IMR-90 (cell line): Measurements from ENCODE around the gene EXOSC1.

ENCODE experiments used
- CEBPB ChIP-seq: IDR thresholded peaks from 2 replicates; pipeline ENCODE4 v1.6.1; 2012; ENCODE audit warnings: low read depth, low read length, improper control_type of control experiment
- MAFK ChIP-seq: IDR thresholded peaks from 2 replicates; pipeline ENCODE4 v1.6.1; 2012; ENCODE audit warnings: low read depth, low read length, improper control_type of control experiment
- POLR2A ChIP-seq: IDR thresholded peaks from 2 replicates; pipeline ENCODE4 v1.6.1; 2012; ENCODE audit warnings: mild to moderate bottlenecking, low read depth, low read length
- RAD21 ChIP-seq: IDR thresholded peaks from 2 replicates; pipeline ENCODE4 v1.6.1; 2012; ENCODE audit warnings: low read length, improper control_type of control experiment
- RCOR1 ChIP-seq: IDR thresholded peaks from 2 replicates; pipeline ENCODE4 v1.6.1; 2012; ENCODE audit warnings: mild to moderate bottlenecking, low read length, improper control_type of control experiment; ENCODE audit not compliant: insufficient replicate concordance
- TF ChIP-seq, protein P1 (sequence below): conservative IDR thresholded peaks from 2 replicates; pipeline ENCODE4 v1.5.1; 2012; ENCODE audit warnings: mild to moderate bottlenecking, low read depth, low read length, improper control_type of control experiment

DNA sequence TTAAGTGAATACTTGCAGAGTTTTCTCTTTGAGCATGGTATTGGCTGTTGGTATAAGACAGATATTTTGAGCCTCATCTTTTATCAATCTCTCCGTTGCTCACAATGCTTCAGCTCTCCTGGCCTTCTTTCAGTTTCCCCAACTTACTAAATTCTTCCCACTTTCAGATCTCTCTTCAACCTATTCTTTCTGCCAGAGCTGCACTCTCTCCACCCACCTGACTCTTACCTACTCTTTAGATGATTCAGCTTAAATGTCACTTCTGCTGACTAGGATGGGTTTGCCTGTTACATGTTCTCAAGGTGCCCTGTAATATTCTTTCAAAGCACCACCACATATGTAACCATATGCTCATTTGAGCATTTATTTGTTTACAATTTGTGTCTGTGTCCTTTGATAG lies 1.6 kb downstream of the EXOSC1 start:
- TF ChIP-seq RCOR1, result no peak
- TF ChIP-seq, protein P1, sequence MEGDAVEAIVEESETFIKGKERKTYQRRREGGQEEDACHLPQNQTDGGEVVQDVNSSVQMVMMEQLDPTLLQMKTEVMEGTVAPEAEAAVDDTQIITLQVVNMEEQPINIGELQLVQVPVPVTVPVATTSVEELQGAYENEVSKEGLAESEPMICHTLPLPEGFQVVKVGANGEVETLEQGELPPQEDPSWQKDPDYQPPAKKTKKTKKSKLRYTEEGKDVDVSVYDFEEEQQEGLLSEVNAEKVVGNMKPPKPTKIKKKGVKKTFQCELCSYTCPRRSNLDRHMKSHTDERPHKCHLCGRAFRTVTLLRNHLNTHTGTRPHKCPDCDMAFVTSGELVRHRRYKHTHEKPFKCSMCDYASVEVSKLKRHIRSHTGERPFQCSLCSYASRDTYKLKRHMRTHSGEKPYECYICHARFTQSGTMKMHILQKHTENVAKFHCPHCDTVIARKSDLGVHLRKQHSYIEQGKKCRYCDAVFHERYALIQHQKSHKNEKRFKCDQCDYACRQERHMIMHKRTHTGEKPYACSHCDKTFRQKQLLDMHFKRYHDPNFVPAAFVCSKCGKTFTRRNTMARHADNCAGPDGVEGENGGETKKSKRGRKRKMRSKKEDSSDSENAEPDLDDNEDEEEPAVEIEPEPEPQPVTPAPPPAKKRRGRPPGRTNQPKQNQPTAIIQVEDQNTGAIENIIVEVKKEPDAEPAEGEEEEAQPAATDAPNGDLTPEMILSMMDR, result no peak
- TF ChIP-seq CEBPB, result no peak
- no peak for TF ChIP-seq POLR2A
- no peak for TF ChIP-seq RAD21
- no peak for TF ChIP-seq MAFK
